K562 (cell line): Measurements from ENCODE around the gene HSPA1L. TPM values are rescaled to one million over a fixed set of nuclear protein-coding genes. Genes with fewer than 3 reads are reported as not detected.

Experiments used
- GTF2B ChIP-seq: IDR thresholded peaks from 2 replicates; pipeline ENCODE4 v1.6.1; 2011; ENCODE audit not compliant: insufficient read length; ENCODE audit errors: extremely low read depth
- MTA2 ChIP-seq: fragments of 450-650 bp; IDR thresholded peaks from 2 replicates; pipeline ENCODE4 v1.6.1; 2016; ENCODE audit warnings: low read depth
- NFRKB ChIP-seq: fragments of 450-650 bp; IDR thresholded peaks from 2 replicates; pipeline ENCODE4 v1.6.1; 2016; ENCODE audit warnings: low read depth
- NR2F6 ChIP-seq: fragments of 450-650 bp; formaldehyde crosslinking; IDR thresholded peaks from 2 replicates; pipeline ENCODE4 v1.4.0; 2020; ENCODE audit warnings: mild to moderate bottlenecking
- PCBP2 ChIP-seq: fragments of 200-400 bp; formaldehyde crosslinking; IDR thresholded peaks from 2 replicates; pipeline ENCODE4 v1.6.1; 2018; ENCODE audit warnings: low read length, low read depth, mild to moderate bottlenecking, moderate library complexity; ENCODE audit not compliant: poor library complexity, severe bottlenecking
- POLR3A ChIP-seq: IDR thresholded peaks from 2 replicates; pipeline ENCODE4 v1.6.1; 2011; ENCODE audit warnings: borderline replicate concordance, mild to moderate bottlenecking, moderate library complexity; ENCODE audit not compliant: insufficient read length, insufficient read depth; ENCODE audit errors: extremely low read depth
- PTRF ChIP-seq: fragments of 450-650 bp; IDR thresholded peaks from 2 replicates; pipeline ENCODE4 v1.6.1; 2016; ENCODE audit warnings: mild to moderate bottlenecking, missing genetic modification characterization, missing compliant biosample characterization
- RB1 ChIP-seq: fragments of 450-650 bp; IDR thresholded peaks from 2 replicates; pipeline ENCODE4 v1.6.1; 2017; ENCODE audit warnings: low read depth, mild to moderate bottlenecking
- SFPQ ChIP-seq: fragments of 200-400 bp; formaldehyde crosslinking; IDR thresholded peaks from 2 replicates; pipeline ENCODE4 v1.6.1; 2017; ENCODE audit warnings: mild to moderate bottlenecking, low read depth, low read length, moderate library complexity
- SRF ChIP-seq, 2 experiments: fragments of 250-450, 450-650 bp in 1 of 2; sonication (Bioruptor Pico) in 1 of 2; sonication (generic) in 1 of 2; formaldehyde crosslinking; IDR thresholded peaks; 2 replicates each; pipeline versions ENCODE4 v1.5.0 to v1.5.1; 2020 to 2022; ENCODE audit warnings: mild to moderate bottlenecking in 1 of 2, missing genetic modification reagents in 1 of 2
- TSHZ1 ChIP-seq: fragments of 250-450 bp; sonication (Bioruptor Pico); IDR thresholded peaks from 2 replicates; pipeline ENCODE4 v1.4.0; 2020; ENCODE audit warnings: mild to moderate bottlenecking, moderate library complexity
- WHSC1 ChIP-seq: IDR thresholded peaks from one replicate; pipeline ENCODE4 v1.6.1; 2012; ENCODE audit warnings: low read length, control low read depth, inconsistent platforms
- ZBTB49 ChIP-seq: sonication (generic); formaldehyde crosslinking; IDR thresholded peaks from 2 replicates; pipeline ENCODE4 v1.8.0; 2022; ENCODE audit warnings: missing genetic modification reagents, mild to moderate bottlenecking, borderline replicate concordance
- ZEB2 ChIP-seq: fragments of 450-650 bp; IDR thresholded peaks from 2 replicates; pipeline ENCODE4 v1.6.1; 2016
- ZNF717 ChIP-seq: fragments of 250-450 bp; sonication (Bioruptor Pico); IDR thresholded peaks from 2 replicates; pipeline ENCODE4 v1.5.0; 2021
- ZNF75A ChIP-seq: fragments of 450-650 bp; formaldehyde crosslinking; IDR thresholded peaks from 2 replicates; pipeline ENCODE4 v1.4.0; 2020; ENCODE audit warnings: mild to moderate bottlenecking
- ZNF785 ChIP-seq: fragments of 250-450 bp; sonication (Bioruptor Pico); IDR thresholded peaks from 2 replicates; pipeline ENCODE4 v1.4.0; 2020; ENCODE audit warnings: mild to moderate bottlenecking
- polyA plus RNA-seq, 8 experiments: library from polyadenylated mRNA; depleted of rRNA in 4 of 8; stranded (reverse) in 5 of 8; unstranded in 3 of 8; fragments of >200 nt; fragmentation: Nextera tagmentation in 2 of 8; fragmentation: Illumina TruSeq in 1 of 8; extraction: Ambion mirVana in 2 of 8; extraction: Trizol in 1 of 8; gene quantifications; 2 replicates each; pipeline versions ENCODE4 v1.2.1 to v1.2.3, GENCODE V29; 2011 to 2014; ENCODE audit warnings: inconsistent platforms in 1 of 8, missing spikeins in 1 of 8
- total RNA-seq, 7 experiments: library from RNA; depleted of rRNA in 6 of 7; stranded (reverse); fragments of >200 nt in 6 of 7; fragmentation: Illumina TruSeq in 2 of 7; extraction: Trizol in 2 of 7; gene quantifications; 2 replicates each; pipeline versions ENCODE4 v1.2.1 to v1.2.3, GENCODE V29; 2011 to 2021; ENCODE audit warnings: low replicate concordance in 1 of 7

The HSPA1L gene
- total and polyA plus RNA-seq, 9 of the 15 experiments (the other 6 are each of a cell fraction or from before 2014, with no cell fraction given), result 0.14 to 2.1 (median 1.3) TPM

- TF ChIP-seq POLR3A (no peak), SRF (CRISPR knock-in tag; IDR thresholded peaks at IDR 0.05) (no peak; a peak in 2 of 4 replicates), PCBP2 (no peak), ZNF75A (CRISPR knock-in tag) (peak; percentile 53; the same call in 1 of the 2 replicates), PTRF (tag) (no peak), ZNF717 (0 out of 2 replicates have a peak, but pooled peaks have one; percentile 45), MTA2 (no peak), NFRKB (no peak), ZEB2 (no peak), ZBTB49 (no peak), GTF2B (peak; percentile 83), WHSC1 (no peak), RB1 (no peak), ZNF785 (CRISPR knock-in tag) (no peak), SFPQ (no peak), NR2F6 (CRISPR knock-in tag) (peak; percentile 71; the same call in 1 of the 2 replicates), TSHZ1 (no peak)
Measured at GRCh38 chr6:31822036-31822821, 7.1 kb upstream of the HSPA1L start (continued).
